GM18951 (cell line): Measurements from ENCODE around the gene ADISSP.

ENCODE experiments used
- POLR2A ChIP-seq: IDR thresholded peaks from 4 replicates; pipeline ENCODE4 v1.6.1; 2011; ENCODE audit warnings: mild to moderate bottlenecking; ENCODE audit not compliant: insufficient read length, insufficient read depth; ENCODE audit errors: extremely low read depth
- in situ Hi-C: fragments of 300-500 bp; cut with MboI; formaldehyde crosslinking; loops from one replicate; pipeline ENCODE4 v1.12.0; 2022; ENCODE audit warnings: low sequenced_read_pairs, mixed read lengths, inconsistent platforms; ENCODE audit not compliant: unreplicated experiment

ADISSP gene

GRCh38 chr20:3729811-3730540 is 37.6 kb downstream of the ADISSP start:
- TF ChIP-seq POLR2A: no peak
- in situ Hi-C loops: no loop called here

DNA sequence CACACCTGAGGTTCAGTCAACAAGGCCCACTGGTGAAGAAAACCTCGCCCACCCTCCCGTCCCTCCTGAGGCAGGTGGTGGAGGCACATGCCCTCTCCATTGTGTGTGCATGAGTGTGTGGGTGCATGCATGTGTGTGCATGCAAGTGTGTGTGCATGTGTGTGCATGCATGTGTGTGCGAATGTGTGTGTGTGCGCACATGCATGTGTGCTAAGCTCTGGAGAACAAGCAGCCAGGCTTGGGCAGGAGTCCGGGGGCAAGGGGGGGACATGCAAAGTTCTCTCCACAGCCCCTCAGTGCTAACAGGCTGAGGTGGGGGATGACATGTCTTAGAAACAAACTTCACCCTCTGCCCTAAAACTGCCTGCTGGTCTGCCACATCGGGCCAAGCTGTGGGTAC is 38.2 kb downstream of the ADISSP start:
- TF ChIP-seq POLR2A: no peak
- in situ Hi-C loops: no loop called here

DNA sequence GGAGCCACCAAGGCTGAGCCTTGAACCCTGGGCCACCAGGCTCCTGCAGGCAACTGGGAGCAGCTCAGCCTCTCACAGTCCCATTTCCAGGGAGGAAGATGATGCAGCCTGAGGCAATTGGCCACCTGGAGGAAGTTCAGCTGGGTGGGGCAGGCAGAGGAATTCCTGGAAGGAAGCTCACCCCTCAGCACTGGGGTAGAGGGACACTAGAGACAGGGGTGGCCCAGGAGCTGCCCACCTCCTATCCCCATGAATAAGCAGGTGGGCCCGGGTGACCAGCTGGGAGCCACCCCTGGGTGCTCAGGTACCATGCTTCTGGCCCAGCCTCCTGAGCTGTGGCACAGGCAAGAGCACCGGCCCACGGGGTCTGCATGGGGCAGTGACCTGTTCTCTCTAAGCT is 38.7 kb downstream of the ADISSP start:
- in situ Hi-C loops: no loop called here
- no peak for TF ChIP-seq POLR2A

GRCh38 chr20:3728354-3728753 is 39.2 kb downstream of the ADISSP start:
- in situ Hi-C loops: no loop called here
- TF ChIP-seq POLR2A: no peak

DNA sequence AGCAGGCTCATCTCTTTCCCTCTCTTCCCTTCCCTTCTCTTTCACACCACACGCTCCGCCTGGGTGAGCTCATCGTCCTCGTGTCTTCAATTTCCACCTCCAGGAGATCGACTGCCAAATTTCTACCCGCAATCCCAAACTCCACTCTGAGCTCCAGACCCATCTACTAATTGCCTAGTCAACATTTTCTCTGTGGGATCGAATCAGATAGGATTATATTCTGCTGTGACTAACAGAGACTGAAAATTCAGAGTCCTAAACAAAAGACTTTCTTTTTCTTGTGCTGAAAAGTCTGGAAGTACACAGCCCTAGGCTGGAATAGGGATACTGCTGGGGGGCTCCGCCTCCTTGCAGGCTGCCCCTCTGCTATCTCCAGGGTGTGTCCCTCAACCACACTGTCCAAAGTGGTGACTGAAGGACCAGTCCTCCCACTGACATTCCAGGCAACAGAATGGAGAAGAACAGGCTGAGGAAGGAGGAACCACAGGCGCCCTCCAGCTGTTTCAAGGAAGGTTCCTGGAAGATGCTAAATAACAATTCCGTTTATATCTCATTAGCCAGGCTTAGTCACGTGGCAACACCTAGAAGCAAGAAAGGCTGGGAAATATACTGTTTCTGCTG is 40.0 kb downstream of the ADISSP start:
- in situ Hi-C loops: no loop called here
- no peak for TF ChIP-seq POLR2A

GRCh38 chr20:3724356-3724755 is 43.2 kb downstream of the ADISSP start:
- TF ChIP-seq POLR2A: no peak
- in situ Hi-C loops: no loop called here

DNA sequence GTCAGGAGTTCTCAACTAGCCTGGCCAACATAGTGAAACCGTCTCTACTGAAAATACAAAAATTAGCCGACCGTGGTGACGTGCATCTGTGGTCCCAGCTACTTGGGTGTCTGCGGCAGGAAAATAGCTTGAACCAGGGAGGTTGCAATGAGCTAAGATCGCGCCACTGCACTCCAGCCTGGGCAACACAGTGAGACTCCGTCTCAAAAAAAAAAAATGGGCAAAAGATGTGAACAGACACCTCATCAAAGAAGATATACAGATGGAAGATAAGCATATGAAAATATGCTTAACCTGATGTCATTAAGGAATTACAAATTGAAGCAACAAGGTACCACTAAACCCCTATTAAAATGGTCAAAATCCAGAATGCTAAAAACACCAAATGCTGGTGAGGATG is 44.3 kb downstream of the ADISSP start:
- TF ChIP-seq POLR2A: no peak
- in situ Hi-C loops: no loop called here

- no peak for TF ChIP-seq POLR2A
- in situ Hi-C loops: no loop called here
These were observed 45.6 kb downstream of the ADISSP start for GRCh38 chr20:3721912-3722311.

DNA sequence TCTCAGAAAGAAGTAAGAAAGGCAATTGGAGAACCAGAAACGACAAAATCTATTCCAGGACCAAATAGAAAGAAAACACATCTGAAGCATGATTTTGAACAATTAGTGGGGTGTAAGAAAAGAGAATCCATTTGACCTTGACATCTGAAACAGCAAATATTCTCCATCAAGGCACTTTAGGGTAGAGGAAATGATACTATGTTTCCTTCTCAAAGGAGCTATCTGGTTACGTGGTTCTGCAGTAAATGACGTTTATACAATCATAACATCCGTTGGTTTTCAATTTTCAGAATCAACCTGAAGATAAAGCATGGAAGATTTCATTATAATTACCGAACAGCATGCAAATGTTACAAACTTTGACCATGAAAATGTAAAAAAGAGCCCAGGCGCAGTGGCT is 46.9 kb downstream of the ADISSP start:
- TF ChIP-seq POLR2A: no peak
- in situ Hi-C loops: no loop called here

- TF ChIP-seq POLR2A: no peak
These were observed 47.5 kb downstream of the ADISSP start for GRCh38 chr20:3720068-3720467.

DNA sequence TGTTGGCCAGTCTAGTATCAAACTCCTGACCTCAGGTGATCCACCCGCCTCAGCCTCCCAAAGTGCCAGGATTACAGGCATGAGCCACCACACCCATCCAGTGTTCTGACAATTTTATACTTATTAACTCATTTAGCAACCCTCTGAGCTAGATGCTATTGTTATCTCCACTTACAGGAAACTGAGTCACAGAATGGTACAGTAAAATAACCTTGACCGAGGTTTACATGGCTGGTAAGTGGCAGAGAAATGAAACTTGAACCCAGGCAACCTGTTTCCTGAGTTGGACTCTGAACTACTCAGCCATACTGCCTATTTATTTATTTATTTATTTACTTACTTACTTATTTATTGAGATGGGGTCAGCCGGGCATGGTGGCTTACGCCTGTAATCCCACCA is 48.5 kb downstream of the ADISSP start:
- TF ChIP-seq POLR2A: no peak
- in situ Hi-C loops: no loop called here

More at GRCh38 chr20:3720068-3720467, 47.5 kb downstream of the ADISSP start:
- in situ Hi-C loops: no loop called here

DNA sequence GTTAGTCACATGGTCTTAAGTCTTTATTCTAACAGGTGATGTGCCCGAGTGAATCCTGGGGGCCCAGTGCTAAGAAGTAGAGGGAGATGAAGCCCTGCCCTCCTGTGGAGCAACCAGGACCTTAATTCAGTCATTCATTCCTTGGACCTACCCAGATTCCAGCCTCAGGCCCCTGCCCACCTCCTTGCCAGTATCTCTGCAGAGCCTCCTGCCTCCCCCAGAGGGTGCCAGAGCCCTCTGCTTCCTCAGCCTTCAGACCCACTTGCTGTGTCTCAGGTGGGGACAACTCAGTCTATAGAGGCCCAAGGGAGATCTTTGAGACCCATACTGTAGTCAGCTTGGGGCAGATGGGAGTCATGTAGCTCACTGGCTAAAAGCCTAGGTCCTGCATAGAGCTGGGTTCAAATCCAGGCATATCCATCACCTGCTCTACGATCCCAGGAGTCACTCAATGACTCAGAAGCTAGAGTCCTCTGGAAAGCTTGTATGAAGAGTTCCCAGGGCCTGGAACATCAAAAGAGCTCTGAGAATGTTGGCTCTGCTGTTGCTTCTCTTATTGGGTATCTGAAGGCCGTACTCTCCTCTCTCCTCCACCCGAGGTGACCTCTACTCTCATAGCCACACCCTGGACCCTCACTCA is 51.2 kb downstream of the ADISSP start:
- no peak for TF ChIP-seq POLR2A
- in situ Hi-C loops: no loop called here

GRCh38 chr20:3714092-3714491 is 53.5 kb downstream of the ADISSP start:
- no peak for TF ChIP-seq POLR2A
- in situ Hi-C loops: no loop called here

DNA sequence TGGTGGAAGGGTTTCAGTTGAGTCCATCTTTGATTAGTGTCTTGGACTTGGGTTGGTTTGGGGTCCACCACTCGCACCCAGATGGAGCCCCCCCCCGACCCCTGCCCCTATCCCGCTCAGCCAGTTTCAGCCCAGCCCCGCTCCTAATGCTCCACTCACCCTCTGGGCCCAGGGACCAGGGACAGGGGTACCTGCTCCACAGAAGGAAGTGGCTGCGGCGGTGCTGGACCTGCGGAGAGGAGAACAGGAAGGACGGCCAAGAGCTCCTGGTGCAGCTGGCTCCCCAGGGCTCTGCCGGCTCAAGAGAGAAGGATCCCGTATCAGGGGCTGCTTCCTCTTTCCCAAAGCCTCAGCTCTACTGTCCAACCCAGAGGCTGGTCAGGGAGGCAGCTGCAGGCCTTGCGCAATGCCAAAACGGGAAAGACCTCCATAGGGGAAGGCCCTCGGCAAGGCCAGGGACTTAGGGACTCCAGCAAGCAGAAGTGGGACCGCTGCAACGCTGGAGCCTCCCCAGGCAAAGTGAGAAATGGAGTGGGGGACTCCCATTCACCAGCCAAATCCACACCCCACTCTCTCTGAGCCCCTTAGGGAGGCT is 55.2 kb downstream of the ADISSP start, which contains the start of gene SIGLEC1:
TSS of gene SIGLEC1 (minus strand) at position 322 of the 595 bp plus-strand sequence. CDS start 5,472 bp downstream, outside the sequence.
- TF ChIP-seq POLR2A: no peak
- in situ Hi-C loops: no loop called here

- in situ Hi-C loops: no loop called here
- no peak for TF ChIP-seq POLR2A
These were observed 56.0 kb downstream of the ADISSP start for GRCh38 chr20:3711484-3711941.
